GM19023 (cell line): ENCODE measurements around the gene C6orf89.

Experiments
- ATAC-seq: cut with Tn5 transposase; IDR thresholded peaks from one replicate; pipeline ENCODE4 v1.9.1; 2021; ENCODE audit warnings: mild to moderate bottlenecking, moderate library complexity; ENCODE audit not compliant: unreplicated experiment

C6orf89 gene

DNA sequence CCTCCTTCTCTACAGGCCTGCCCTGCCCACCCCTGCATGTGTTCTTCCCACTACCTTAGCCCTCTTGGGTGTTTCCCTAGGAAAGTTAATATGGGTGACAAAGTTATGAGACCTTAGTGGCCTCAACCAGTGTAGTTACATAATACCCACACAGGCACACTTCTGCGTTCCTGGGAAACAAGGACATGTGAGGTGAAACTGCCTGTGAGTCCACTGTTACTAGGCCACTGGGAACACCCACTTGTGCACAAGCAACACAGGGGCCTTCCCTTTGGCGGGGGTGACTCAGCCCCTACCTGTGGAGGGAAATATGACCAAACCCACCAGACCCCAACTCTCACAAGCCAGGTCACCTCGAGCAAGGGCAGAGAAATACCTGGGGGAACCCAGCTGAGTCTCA, 81.5 kb downstream of the C6orf89 start:
- ATAC-seq: no peak

DNA sequence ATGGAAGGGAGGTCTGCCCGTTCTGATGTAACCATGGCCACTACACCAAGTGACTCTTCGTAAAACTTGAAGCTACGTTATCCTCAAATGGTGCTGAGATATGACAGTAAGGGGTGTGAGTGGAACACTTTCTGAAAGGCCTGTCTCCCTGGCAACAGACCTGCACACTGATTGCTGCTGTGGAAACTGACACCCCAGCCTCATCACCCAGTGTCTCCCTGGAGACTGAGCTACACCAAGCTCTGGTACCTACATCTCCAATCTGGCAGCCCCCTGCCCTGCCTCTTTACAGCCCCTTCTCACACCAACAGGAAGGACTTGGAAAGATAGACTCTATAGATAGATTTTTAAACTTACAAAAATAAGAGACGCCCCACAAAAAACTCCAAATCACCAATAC, 82.0 kb downstream of the C6orf89 start:
- no peak for ATAC-seq

DNA sequence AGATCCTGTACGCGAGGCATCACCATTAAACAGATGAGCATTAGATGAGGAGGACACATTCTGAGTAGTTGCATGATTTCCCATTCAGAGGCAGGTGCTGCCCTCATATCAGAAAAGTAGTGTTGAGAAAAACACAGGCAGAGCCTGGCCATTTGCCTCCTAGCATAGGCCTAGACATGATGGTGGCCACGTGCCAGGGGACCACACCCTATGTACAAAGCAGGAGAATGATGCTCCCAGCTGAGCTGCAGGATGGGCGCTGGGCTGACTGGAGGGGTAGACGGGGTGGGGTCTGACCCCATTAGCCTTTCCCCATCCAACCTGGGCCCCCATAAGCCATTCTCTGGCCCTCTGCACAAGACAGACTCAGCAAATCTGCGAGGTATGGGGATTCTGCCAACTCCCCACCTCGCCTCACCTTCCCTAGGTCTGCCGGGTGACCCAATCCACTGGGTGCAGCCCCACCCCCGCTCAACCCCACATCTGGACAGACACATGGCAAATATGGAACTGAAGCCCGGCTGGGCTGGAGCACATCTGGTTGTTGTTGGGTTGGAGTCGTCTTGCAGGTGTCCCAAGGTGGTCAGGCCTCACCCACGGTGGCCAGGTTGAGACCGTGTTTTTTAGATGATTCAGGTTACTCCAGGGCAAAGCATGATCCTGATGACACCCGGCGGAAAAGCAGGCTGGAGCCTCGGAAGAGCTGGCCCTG, 82.7 kb downstream of the C6orf89 start:
- no peak for ATAC-seq

DNA sequence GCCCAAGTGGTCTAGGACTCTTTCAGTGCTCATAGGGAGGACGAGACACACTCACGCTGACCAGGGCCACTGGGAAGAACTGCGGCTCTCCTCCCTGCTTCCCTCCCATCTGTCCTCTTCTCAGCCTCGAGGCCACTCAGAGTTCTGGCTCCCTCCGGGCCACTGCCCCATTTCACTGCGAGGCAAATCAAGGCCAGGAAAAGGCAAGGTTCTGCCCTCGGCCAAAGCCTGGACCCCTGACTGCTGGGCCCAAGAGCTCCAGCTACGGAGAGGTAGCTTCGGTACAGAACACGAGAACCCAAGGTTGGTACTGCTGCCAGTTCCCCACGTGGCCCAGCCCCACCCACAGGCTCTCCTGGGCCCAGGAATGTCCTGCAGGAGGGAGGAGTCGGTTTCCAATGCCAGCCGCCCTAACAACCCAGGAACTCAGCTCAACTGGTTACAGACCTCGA, 83.5 kb downstream of the C6orf89 start:
- no peak for ATAC-seq

DNA sequence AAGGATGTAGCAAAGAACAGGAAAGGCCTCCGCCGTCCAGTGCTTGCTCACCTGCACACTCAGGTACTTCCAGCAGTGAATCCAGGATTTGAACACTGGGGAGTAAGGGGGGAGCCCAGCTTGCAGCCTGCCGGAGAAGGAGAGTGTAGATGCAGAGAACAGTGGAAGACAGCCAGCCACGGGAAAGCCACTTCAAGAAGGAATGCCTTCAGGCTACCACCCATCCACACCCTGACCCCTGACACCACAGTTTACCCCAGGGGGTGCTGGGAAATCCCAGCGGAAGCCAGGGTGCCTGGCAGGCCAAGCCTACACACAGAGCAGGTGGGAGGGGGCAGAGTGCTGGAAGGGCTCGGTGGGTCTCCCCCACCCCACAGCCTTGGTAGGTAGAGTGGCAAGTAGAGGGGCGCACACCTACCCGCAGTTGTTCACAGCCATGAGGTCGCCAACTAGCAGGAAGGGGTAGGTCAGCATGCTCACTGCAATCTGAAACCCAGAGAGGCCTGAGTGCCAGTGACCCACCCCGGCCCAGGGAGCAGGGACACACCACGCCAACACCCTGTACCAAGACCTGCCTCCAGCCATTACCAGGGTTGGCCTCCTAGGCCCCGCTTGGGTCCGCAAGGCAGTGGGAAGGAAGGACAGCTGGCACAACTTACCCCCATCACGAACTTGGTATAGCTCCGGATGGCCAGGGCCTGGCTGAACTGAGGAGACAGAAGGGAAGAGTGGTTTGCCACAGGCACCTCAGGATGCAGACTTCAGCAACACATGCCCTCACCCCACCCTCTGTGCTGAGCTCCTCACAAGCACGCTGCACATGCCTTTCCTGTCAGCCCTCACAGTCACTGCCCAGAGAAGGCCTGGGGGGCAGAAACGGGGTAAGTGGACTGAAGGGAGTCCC, 84.5 kb downstream of the C6orf89 start:
- no peak for ATAC-seq

DNA sequence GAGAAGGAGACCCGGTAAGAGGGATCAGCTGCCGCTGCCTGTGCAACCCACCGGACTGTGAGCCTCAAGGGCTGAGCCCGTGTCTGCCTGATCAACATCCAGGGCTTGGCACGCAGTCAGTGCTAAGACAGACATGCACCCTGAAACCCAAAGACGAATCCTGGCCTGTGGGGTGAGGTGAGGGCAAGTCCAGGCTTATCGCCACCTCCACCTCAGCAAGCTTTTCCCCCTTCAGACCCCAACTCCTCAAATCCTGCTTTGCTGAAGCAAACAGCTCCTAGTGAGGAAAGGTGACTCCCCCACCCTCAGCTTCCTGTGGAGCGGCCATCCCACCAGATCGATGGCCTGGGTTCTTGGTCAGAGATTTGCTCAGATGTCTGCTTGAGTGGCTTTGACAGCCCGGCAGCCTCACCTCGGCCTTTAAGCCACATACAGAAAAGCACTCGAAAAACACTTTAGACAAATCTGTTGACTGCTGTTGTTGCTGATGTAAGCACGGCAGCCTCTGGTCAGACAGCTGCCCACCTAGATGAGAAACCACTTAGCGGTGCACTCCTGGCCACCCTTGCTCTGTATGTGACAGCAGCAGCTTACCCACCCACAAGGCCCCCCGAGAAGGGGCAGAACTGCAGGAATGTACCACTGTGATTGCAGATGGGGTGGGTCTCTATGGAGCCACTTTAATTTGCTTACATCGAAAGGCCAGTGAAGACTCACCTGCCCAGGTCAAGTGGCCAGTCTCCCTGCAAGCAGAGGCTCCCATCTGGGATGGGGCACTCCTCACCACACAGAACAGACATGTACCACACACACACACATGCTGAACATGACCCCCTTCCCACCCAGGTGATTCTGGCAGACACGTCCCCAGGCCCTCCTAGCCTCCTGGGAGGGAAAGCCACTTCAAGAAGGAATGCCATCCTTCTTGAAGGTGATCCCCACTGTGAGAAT, 85.4 kb downstream of the C6orf89 start:
- no peak for ATAC-seq

DNA sequence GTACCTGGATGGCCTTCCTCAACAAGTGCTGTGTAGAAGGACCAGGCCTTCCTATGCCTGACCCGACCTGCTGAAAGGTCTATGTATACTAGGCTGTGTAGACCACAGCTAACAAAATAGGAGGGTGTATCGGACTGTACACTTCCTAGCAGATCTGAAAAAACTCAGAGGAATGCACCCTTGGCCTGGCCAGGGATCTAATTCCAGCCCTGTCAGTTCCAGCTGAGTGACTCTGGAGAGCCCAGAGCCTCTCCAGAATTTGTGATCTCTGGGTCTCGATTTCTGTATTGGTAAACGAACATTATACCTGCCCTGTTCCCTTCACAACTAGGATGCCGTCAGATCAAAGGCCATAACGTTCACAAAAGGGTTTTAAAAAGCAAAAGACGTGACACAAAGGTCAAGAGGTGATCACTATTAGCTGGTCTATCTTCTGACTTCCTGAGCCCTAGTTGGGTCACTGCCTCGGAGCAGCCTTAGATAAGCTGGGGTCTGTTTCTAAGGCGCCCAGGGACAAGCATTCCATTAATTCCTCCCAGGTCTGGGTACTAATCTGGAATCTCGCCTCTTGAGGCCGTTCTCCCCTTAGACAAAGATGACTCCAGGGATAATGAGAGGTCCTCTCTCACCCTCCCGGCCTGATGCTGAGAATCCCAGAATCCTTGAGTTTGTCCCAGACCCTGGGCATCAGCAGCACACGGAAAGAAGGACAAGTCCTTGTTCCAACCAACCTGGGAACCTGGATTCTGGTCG, 86.3 kb downstream of the C6orf89 start:
- no peak for ATAC-seq

DNA sequence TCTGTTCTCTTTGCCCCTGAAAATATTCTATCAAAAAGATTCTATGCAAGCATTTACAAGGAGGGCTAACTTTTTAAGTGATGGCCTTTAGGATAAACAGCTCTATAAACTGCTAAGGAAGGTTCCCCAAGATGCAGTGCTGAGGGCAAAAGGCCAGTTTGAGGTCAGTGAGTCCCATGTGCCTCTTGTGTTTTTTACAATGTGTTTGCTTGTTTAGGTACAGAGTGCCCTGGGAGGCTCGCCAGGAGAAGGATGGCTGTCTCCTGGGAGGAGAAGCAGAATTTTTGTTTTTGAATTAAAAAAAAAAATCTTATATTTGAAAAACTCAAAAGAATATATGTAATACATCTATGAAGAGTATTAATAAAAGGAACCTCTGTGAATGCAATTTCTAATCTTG, 87.4 kb downstream of the C6orf89 start:
- ATAC-seq: no peak

DNA sequence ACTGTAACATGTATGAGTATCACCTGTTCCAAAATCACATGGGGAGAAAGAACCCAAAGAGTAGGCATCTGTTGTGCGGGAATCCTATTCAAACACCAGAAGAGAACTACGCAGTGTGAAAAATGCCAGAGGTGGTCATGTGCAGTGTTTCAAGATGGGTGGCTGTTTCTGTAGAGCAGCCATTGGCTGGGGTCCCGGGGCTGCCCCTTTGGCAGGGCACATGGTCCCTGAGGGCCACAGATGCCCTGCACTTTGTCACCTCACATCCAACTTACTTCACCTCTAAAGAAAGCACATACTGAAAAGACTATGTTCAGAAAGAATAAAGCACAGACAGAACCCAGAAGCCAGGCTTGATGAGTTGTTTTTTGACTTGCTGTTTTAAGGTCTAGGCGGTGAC, 87.9 kb downstream of the C6orf89 start:
- no peak for ATAC-seq

DNA sequence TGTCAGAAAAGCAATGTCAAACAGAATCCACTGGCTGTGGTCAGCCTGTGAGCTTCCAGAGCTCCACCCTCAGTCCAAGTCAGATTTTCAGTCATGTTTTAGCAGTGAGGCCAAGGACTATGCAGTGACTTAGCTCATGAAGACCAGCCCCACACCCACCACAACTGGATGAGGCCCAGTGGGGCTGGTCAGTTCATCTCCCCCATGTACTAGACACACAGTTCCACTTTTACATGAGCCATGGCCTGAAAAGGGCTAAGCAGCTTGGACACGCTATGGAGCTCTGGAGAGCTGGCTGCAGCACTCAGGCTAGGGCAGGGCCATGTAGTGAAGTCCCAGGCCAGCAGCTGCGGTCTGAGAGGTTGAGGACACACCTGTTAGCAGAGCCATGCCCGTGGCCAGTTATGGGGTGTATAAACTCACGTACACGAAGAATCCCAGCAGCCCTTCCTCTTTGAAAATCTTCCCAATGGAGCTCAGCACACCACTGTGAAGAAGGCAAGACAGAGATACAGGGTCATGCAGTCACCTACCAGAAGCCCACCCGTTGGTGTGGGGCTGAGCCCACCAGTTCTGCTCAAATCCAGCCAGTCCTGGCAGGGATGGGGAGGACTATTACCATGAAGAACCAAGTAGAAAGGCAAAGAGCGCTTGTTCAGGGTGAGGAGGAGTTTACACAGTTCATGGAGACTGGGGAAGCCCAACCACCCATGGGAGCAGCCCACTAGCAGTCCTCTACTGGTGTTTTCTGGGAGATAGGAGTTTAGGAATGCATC, 89.7 kb downstream of the C6orf89 start:
- ATAC-seq: no peak

DNA sequence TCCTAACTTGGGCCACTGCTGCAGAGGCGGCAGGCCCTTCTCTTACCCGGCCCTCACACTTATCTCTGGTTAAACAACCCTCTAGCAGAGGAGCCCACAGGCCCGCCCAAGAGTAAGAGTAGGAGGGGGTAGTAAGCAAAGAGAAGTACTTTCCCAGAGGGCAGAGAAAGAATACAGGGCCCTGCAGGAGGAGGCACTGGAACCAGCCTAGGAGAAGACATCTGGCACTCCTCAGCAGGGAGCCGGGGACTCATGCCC, 90.2 kb downstream of the C6orf89 start:
- no peak for ATAC-seq

DNA sequence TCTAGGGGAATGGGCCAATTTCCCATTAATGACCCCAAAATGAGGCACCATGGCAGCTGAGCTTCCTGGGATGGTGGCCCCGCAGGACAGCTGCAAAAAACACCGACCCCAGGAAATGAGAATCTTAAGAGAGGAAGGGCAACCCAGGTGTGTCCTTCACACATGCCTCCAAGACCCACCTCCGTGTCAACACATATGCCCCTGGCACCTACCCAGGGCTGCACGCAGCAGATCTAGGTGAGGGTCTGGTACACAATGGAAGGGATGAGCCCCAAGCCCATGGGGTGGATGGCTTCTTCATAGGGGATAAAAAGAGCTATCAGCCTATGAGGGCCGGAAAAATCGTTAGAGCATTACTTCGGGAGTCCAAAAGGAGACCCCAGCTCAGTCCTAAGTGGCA, 90.8 kb downstream of the C6orf89 start:
- no peak for ATAC-seq

DNA sequence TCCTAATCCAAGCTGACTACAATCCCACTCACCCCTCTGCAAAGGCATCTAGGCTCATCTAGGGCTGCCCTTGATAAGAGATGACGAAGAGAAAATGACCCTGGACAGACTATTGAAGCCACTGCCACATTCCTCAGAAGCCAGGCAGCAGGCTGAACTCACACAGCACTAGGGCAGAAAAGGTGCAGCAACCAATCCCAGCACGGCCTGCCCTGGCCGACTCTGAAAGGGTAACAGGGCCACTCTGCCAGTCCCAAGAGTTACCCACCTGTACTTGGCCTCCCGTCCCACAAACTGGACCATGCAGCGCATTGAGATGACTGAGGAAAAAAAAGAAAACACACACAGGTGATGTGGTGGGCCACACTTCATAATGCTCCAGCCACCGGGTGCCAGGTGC, 91.2 kb downstream of the C6orf89 start:
- no peak for ATAC-seq

DNA sequence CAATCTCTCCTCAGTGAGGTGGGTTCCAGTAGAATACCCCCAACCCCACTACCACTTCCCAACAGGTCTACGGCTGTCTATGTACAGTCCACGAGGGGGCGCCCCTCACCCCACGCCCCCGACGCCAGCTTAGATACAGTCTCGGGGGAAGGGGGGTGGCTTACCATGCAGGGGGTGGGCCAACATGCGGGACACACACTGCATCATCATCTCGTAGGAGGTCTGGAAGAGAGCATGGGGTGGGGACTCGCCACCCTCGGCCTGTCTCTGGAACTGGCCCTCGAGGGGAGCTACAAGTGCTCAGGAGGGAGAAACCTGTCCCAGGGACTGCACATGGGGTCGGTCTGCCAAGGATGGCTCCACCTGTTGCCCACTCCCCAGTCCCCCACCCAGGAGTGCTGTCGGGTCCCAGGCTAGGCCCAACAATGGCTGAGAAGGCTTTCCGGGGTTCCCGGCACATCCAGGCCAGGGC, 91.8 kb downstream of the C6orf89 start:
- no peak for ATAC-seq
